ENCODE data around the gene ELK4. TPM values are rescaled to one million over a fixed set of nuclear protein-coding genes. Genes with fewer than 3 reads are reported as not detected.
A peak's percentile ranks its signal among the peaks of the same experiment; 100 is the strongest.
"Not testable (repeated sequence)": the region's sequence is repeated elsewhere in the genome, so short reads cannot be mapped to it uniquely, and the experiment has no call there.

Gene ELK4
- total RNA-seq, 6 experiments from 2014 or later, result 15.1 to 39.2 (median 26.9) TPM

DNA sequence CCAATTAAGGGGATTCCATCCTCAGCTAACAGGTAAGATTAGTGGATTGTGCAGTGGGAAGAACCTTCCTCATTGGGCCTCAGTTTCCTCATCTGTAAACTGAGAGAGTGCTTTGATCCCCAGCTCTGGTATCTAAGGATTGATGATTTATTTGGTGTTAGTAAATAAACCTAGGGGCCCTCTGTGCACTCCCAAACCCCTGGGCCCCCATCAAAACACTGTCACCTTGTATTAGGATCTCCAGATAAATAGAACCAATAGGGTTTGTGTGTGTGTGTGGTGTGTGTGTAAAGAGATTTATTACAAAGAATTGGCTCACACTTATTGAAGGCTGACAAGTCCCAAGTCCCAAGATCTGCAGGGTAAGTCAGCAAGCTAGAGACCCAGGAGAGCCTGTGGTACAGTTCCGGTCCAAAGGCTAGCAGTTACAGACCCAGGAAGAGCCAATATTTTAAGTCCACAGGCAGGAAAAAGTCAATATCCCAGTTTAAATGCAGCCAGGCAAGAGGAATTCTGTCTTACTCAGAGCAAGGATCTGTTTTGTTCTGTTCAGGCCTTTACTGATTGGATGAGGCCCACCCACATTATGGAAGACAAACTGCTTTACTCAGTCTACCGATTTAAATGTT is 11.0 kb upstream of the ELK4 start:
- no peak for TF ChIP-seq POLR2A (IDR thresholded peaks at IDR 0.05)
- intact Hi-C loops (cut with DNase I), result loop anchor here in 1 of 2 donors (5.0 kb wide), 1 partner anchor 50 kb away; no protein-coding TSS in a partner anchor
- DNase-seq (no peak), ATAC-seq (peak; percentile 26 to 48 (median 42))
- Histone ChIP-seq H3K4me3 (no peak overlapping the region), H3K4me1 (peaks cover 0 to 66% (median 23%) of the 10 kb centered on the region in 4 donors), H3K36me3 (no peaks in the 10 kb centered on the region), H3K9me3 (no peaks in the 10 kb centered on the region), H3K27me3 (no peaks in the 10 kb centered on the region), H3K27ac (peak overlapping the region in 1 of 3 donors; percentile 57)
- WGBS (ENCODE audit: insufficient coverage, low coverage, low lambda C conversion rate, missing lambda C conversion rate), result 39% methylated on average over 2 of the region's 2 CpGs

DNA sequence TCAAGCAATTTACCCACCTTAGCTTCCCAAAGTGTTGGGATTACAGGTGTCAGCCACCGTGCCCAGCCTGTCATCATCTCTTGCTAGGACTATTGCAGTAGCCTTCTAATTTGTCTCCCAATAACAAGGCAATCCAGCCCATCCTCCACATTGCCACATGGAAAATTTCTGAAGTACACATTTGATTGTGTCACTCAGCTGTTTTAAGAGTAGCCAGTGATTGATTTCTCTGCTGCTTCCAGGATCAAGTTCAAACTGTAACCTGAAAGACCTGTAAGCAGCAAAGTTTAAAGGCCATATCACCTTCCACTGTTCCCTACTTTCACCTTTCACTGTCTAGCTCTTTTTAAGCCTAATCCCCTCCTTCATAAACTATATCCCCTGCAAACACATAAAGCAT is 7.8 kb upstream of the ELK4 start:
- no peaks in the 10 kb centered on the region for H3K9me3 ChIP-seq
- TF ChIP-seq CTCF (IDR thresholded peaks at IDR 0.05) (no peak), POLR2A (IDR thresholded peaks at IDR 0.05) (no peak)
- H3K27me3 ChIP-seq, result no peaks in the 10 kb centered on the region
- WGBS (ENCODE audit: insufficient coverage, low coverage, low lambda C conversion rate, missing lambda C conversion rate), result 50% methylated on average over 1 of the region's 1 CpG
- H3K36me3 ChIP-seq, result no peaks in the 10 kb centered on the region
- intact Hi-C loops (cut with DNase I), result no loop called here
- H3K4me1 ChIP-seq, result peaks cover 0 to 85% (median 23%) of the 10 kb centered on the region in 4 donors
- DNase-seq (peak in 1 of 3 donors; percentile 81), ATAC-seq (peak; percentile 77 to 87 (median 86))
- peak overlapping the region in 2 of 3 donors; percentile 43 to 67 for H3K27ac ChIP-seq
- no peak overlapping the region for H3K4me3 ChIP-seq

DNA sequence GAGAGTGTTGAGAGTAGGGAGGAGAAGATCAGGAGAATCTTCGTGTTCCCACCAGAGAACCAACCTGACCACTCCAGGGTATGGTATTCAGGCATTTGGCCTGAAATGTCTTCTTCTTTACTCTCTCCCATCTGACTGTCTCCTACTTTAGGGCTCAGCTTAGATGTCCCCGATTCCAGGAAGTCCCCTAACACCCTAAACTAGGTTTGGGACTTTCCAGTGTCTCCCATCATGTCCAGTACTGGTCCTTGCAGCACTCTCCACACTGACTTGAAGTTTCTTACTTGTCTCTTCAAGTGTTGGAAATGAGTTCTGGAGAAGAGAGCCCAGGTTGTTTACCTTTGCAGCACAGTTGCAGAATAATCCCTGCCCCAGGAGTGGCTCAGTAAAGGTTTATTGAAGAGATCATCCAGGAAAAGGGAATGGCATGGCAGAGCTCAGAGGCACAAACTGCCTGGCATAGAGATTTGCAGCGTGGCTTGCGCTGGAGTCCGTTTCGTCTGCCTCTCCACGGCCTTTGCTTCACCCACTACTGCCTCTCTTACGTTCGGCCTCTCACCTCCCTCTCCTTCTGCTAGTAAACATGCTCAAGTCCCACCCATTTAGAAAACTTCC is 6.2 kb upstream of the ELK4 start:
- DNase-seq, result no peak
- H3K9me3 ChIP-seq, result no peaks in the 10 kb centered on the region
- no CpG with 5 or more reads among the region's 9 CpGs for WGBS (ENCODE audit: insufficient coverage, low coverage, low lambda C conversion rate, missing lambda C conversion rate)
- no peaks in the 10 kb centered on the region for H3K36me3 ChIP-seq
- no peak for TF ChIP-seq POLR2A (IDR thresholded peaks at IDR 0.05)
- H3K27ac ChIP-seq, result no peak overlapping the region
- no peak overlapping the region for H3K4me3 ChIP-seq
- H3K4me1 ChIP-seq, result peaks cover 0 to 80% (median 20%) of the 10 kb centered on the region in 4 donors
- no peak for ATAC-seq
- intact Hi-C loops (cut with DNase I), result no loop called here
- H3K27me3 ChIP-seq, result no peaks in the 10 kb centered on the region

DNA sequence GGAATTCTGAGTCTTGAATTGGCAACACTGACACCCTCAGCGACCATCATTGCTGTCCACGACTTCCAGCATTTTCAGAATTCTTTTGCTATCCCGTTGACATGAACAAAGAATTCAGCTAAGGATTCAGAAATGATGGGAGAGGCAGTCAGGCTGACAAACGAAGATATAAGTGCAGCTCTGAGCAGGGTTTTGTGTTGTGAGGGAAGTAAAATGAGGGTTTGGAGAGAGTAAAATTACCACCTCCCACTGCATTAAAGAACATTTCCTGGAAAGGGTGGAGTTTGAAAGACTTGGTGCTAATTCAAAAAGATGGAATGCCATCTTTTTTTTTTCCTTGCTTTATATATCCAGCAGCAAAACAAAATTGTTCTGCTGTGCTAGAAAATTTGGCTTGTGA is 4.9 kb upstream of the ELK4 start:
- 50% methylated on average over 4 of the region's 4 CpGs for WGBS (ENCODE audit: insufficient coverage, low coverage, low lambda C conversion rate, missing lambda C conversion rate)
- no peaks in the 10 kb centered on the region for H3K9me3 ChIP-seq
- intact Hi-C loops (cut with DNase I), result no loop called here

DNA sequence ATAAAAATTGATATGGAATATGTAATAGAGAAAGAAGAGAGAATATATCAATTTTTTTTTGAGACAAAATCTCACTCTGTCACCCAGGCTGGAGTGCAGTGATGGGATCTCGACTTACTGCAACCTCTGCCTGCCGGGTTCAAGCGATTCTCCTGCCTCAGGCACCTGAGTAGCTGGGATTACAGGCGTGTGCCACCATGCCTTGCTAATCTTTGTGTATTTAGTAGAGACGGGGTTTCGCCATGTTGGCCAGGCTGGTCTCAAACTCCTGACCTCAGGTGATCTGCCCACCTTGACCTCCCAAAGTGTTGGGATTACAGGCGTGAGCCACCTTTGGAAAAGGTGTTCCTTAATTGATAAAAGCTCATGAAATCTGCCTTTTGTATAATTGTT is 4.3 kb upstream of the ELK4 start:
- H3K9me3 ChIP-seq; H3K36me3 ChIP-seq; DNase-seq; H3K27me3 ChIP-seq; intact Hi-C loops (cut with DNase I); H3K4me3 ChIP-seq; ATAC-seq: not testable (repeated sequence)
- peaks cover 0 to 71% (median 13%) of the 10 kb centered on the region in 4 donors for H3K4me1 ChIP-seq
- WGBS (ENCODE audit: insufficient coverage, low coverage, low lambda C conversion rate, missing lambda C conversion rate), result 50% methylated on average over 5 of the region's 7 CpGs
- H3K27ac ChIP-seq, result peak overlapping the region in 1 of 3 donors; percentile 1

More for the DNA sequence above, 4.9 kb upstream of the ELK4 start:
- Histone ChIP-seq H3K36me3 (no peaks in the 10 kb centered on the region), H3K4me3 (no peak overlapping the region), H3K4me1 (peaks cover 0 to 76% (median 14%) of the 10 kb centered on the region in 4 donors), H3K27ac (no peak overlapping the region), H3K27me3 (no peaks in the 10 kb centered on the region)
- no peak for ATAC-seq
- no peak for DNase-seq
- TF ChIP-seq POLR2A (IDR thresholded peaks at IDR 0.05), result no peak

- H3K9me3 ChIP-seq, result no peaks in the 10 kb centered on the region
- 26% methylated on average over 6 of the region's 6 CpGs for WGBS (ENCODE audit: insufficient coverage, low coverage, low lambda C conversion rate, missing lambda C conversion rate)
- no peaks in the 10 kb centered on the region for H3K27me3 ChIP-seq
- intact Hi-C loops (cut with DNase I), result no loop called here
- no peak for DNase-seq
- TF ChIP-seq CTCF (IDR thresholded peaks at IDR 0.05) (no peak), POLR2A (IDR thresholded peaks at IDR 0.05) (peak; percentile 39)
- H3K36me3 ChIP-seq, result no peaks in the 10 kb centered on the region
- peaks cover 0 to 56% (median 7%) of the 10 kb centered on the region in 4 donors for H3K4me1 ChIP-seq
- no peak overlapping the region for H3K4me3 ChIP-seq
- peak overlapping the region in 1 of 3 donors; percentile 94 for H3K27ac ChIP-seq
- ATAC-seq, result peak in 2 of 4 donors; percentile 17 to 31
Measured at GRCh38 chr1:205633421-205633976, 1.7 kb upstream of the ELK4 start.
